IMR-90 (cell line): ENCODE measurements around the gene SORBS1.

Experiments
- BHLHE40 ChIP-seq: fragments of 150-350 bp; IDR thresholded peaks from 2 replicates; pipeline ENCODE4 v1.6.1; 2016; ENCODE audit warnings: mild to moderate bottlenecking, low read depth, low read length
- CHD1 ChIP-seq: IDR thresholded peaks from 2 replicates; pipeline ENCODE4 v1.6.1; 2012; ENCODE audit warnings: low read depth, low read length, improper control_type of control experiment
- CTCF ChIP-seq: conservative IDR thresholded peaks from 2 replicates; pipeline ENCODE4 v1.5.1; 2012; ENCODE audit warnings: mild to moderate bottlenecking, low read depth, low read length, improper control_type of control experiment
- MAFK ChIP-seq: IDR thresholded peaks from 2 replicates; pipeline ENCODE4 v1.6.1; 2012; ENCODE audit warnings: low read depth, low read length, improper control_type of control experiment
- MAZ ChIP-seq: IDR thresholded peaks from 2 replicates; pipeline ENCODE4 v1.6.1; 2012; ENCODE audit warnings: low read depth, mild to moderate bottlenecking, low read length, improper control_type of control experiment, moderate library complexity, borderline replicate concordance
- MXI1 ChIP-seq: IDR thresholded peaks from 2 replicates; pipeline ENCODE4 v1.6.1; 2012; ENCODE audit warnings: low read depth, mild to moderate bottlenecking, low read length, moderate library complexity, borderline replicate concordance
- NFE2L2 ChIP-seq: fragments of 150-350 bp; IDR thresholded peaks from 2 replicates; pipeline ENCODE4 v1.6.1; 2016; ENCODE audit warnings: low read depth, mild to moderate bottlenecking, low read length
- POLR2A ChIP-seq: IDR thresholded peaks from 2 replicates; pipeline ENCODE4 v1.6.1; 2012; ENCODE audit warnings: mild to moderate bottlenecking, low read depth, low read length
- RAD21 ChIP-seq: IDR thresholded peaks from 2 replicates; pipeline ENCODE4 v1.6.1; 2012; ENCODE audit warnings: low read length, improper control_type of control experiment
- RFX5 ChIP-seq: IDR thresholded peaks from 2 replicates; pipeline ENCODE4 v1.8.0; 2012; ENCODE audit warnings: low read depth, mild to moderate bottlenecking, low read length, moderate library complexity
- SMC3 ChIP-seq: fragments of 150-350 bp; IDR thresholded peaks from 2 replicates; pipeline ENCODE4 v1.6.1; 2016; ENCODE audit warnings: low read depth, mild to moderate bottlenecking, antibody characterized with exemption, low read length, moderate library complexity
- USF2 ChIP-seq: fragments of 150-350 bp; IDR thresholded peaks from 2 replicates; pipeline ENCODE4 v1.6.1; 2017; ENCODE audit warnings: mild to moderate bottlenecking, antibody characterized with exemption, low read length, low read depth

DNA sequence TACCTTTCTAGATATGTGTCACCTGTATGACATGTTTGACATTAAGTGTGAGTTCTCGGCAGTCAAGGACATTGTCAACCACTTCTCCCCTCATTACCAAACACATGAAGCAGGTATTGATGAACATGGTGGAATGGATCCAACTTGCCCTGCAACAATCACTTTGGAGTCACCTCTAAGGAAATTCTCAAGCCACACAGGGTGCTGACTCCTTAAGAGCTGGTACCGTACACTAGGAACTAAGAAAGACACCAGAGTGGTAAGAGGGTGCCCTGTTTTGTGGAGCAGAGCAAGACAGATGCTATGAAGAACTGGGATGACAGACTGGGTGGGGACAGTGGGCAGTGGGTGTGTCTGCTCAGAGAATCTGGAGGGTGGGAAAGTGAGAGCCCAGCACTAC, 17.4 kb upstream of the SORBS1 start:
- TF ChIP-seq MAFK (no peak), CTCF (no peak), NFE2L2 (no peak), POLR2A (no peak), CHD1 (no peak), USF2 (no peak), SMC3 (no peak), RAD21 (no peak), MAZ (no peak), RFX5 (no peak), MXI1 (no peak), BHLHE40 (no peak)
